ENCODE data around the gene WDFY3.

Gene WDFY3, protein sequence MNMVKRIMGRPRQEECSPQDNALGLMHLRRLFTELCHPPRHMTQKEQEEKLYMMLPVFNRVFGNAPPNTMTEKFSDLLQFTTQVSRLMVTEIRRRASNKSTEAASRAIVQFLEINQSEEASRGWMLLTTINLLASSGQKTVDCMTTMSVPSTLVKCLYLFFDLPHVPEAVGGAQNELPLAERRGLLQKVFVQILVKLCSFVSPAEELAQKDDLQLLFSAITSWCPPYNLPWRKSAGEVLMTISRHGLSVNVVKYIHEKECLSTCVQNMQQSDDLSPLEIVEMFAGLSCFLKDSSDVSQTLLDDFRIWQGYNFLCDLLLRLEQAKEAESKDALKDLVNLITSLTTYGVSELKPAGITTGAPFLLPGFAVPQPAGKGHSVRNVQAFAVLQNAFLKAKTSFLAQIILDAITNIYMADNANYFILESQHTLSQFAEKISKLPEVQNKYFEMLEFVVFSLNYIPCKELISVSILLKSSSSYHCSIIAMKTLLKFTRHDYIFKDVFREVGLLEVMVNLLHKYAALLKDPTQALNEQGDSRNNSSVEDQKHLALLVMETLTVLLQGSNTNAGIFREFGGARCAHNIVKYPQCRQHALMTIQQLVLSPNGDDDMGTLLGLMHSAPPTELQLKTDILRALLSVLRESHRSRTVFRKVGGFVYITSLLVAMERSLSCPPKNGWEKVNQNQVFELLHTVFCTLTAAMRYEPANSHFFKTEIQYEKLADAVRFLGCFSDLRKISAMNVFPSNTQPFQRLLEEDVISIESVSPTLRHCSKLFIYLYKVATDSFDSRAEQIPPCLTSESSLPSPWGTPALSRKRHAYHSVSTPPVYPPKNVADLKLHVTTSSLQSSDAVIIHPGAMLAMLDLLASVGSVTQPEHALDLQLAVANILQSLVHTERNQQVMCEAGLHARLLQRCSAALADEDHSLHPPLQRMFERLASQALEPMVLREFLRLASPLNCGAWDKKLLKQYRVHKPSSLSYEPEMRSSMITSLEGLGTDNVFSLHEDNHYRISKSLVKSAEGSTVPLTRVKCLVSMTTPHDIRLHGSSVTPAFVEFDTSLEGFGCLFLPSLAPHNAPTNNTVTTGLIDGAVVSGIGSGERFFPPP (N-terminal part only)

DNA sequence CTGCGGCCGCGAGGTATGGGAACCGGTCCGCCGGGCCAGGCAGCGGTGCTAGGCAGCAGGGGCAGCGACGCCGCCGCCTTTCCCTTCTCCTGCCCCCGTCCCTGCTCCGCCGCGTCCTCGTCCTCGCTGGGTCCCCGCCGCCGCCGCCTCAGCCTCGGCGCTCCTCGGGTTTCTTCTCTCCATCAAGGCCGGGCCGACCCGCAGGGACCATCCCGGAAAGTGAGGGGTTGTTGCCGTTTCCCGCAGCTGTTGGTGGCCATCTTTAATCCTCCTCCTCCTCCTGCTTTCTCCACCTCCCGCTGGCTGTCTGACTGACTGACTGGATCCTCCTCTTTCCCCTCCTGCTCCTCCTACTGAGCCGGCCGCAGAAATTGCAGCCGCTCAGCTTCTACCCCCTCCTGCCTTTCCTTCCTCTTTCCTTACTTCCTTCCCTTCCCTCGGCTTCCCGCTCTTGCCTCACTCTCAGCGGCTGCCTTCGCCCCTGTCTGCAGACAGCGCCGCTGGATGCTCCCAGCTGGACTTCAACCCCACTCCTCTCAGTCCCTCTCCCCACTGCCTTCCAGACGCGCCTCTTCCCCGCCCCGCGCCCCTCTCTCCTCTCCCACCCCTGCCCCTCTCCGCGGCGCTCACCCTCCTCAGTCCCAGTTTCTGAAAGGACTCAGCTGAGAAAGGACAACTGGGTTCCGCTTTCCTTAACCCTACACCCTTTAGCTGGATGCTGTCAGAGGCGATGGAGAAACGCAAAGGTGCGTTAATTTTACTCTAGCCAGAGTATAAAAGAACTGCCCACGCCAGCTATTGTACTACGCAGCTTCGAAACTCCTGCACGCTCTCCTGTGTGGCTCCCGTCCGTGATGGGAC is at the start of gene WDFY3:
Gene WDFY3, minus strand, starts transcription at position 309 of the 861 bp plus-strand sequence. CDS start 106,099 bp downstream, outside the sequence.
- DNase-seq (ENCODE audit: low spot score): peak; percentile 92

- no peak for DNase-seq (ENCODE audit: low spot score)
Measured at GRCh38 chr4:85005865-85006377, 39.4 kb upstream of the WDFY3 start.

GRCh38 chr4:85000343-85000742 is 33.9 kb upstream of the WDFY3 start:
- no peak for DNase-seq (ENCODE audit: low spot score)

- no peak for DNase-seq (ENCODE audit: low spot score)
Measured at GRCh38 chr4:84995386-84995785, 28.9 kb upstream of the WDFY3 start.

- DNase-seq (ENCODE audit: low spot score): no peak
Measured at GRCh38 chr4:84994280-84994679, 27.8 kb upstream of the WDFY3 start.

GRCh38 chr4:84985952-84986351 is 19.5 kb upstream of the WDFY3 start:
- no peak for DNase-seq (ENCODE audit: low spot score)

- DNase-seq (ENCODE audit: low spot score): no peak
Measured at GRCh38 chr4:84977396-84977795, 10.9 kb upstream of the WDFY3 start.

- DNase-seq (ENCODE audit: low spot score): no peak
Measured at GRCh38 chr4:84973856-84974255, 7.4 kb upstream of the WDFY3 start.

- DNase-seq (ENCODE audit: low spot score): peak; percentile 65
Measured at GRCh38 chr4:84971319-84971932, 4.9 kb upstream of the WDFY3 start.

DNA sequence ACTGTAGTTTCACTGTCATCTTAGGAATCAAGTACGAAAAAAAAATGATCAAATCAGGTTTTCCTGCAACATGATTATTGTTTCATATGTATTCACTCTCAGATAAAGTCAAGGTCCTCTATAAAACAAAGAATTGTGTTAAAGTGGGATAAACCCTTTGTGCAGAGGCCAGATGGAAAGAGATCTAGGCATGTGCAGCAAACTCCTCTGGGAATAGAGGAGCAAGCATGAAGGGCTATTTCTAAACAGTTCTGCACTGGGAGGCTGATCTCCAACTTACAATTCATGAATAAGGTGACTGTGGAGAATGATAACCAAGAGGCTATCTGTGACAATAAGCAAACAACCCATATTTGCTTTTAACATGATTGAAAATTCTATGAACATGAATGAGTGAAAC is 2.4 kb upstream of the WDFY3 start:
- DNase-seq (ENCODE audit: low spot score): no peak

- peak; percentile 69 for DNase-seq (ENCODE audit: low spot score)
Measured at GRCh38 chr4:84967243-84967690, 777 bp upstream of the WDFY3 start.

- DNase-seq (ENCODE audit: low spot score): peak; percentile 64
Measured at GRCh38 chr4:84965553-84966381, 723 bp downstream of the WDFY3 start.

- no peak for DNase-seq (ENCODE audit: low spot score)
Measured at GRCh38 chr4:84964995-84965552, 1.4 kb downstream of the WDFY3 start.

GRCh38 chr4:84962102-84962501 is 4.4 kb downstream of the WDFY3 start:
- no peak for DNase-seq (ENCODE audit: low spot score)

- DNase-seq (ENCODE audit: low spot score): no peak
Measured at GRCh38 chr4:84958434-84958833, 8.1 kb downstream of the WDFY3 start.

- no peak for DNase-seq (ENCODE audit: low spot score)
Measured at GRCh38 chr4:84957514-84958420, 8.7 kb downstream of the WDFY3 start.

DNA sequence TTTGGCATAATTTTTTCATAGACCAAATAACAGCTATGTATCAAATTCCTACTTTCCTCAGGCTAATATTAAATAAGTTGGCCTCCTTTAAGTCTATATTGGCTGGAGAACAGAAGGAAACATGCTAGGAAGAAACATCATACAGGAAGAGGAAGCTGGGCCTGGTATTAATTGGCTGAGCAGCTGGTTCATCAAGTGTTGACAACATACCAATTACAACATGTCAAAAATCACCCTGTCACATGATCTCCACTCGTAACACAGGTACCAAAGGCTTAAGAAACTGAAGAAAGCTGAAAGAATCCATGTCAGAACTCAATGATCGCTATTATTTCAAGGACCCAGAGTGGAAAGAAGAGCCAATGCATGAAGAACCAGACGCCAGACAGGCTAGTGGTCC is 10.5 kb downstream of the WDFY3 start:
- no peak for DNase-seq (ENCODE audit: low spot score)

GRCh38 chr4:84954982-84955567 is 11.4 kb downstream of the WDFY3 start:
- no peak for DNase-seq (ENCODE audit: low spot score)
